IMR-90 (cell line): ENCODE results near the gene BMP7. TPM values are rescaled to one million over a fixed set of nuclear protein-coding genes. Genes with fewer than 3 reads are reported as not detected.

ENCODE experiments used
- ATAC-seq: fragments of 200-7000 bp; cut with Tn5 transposase; 2 replicates; pipeline ENCODE4 v1.9.1; 2020; ENCODE audit warnings: low read depth, mild to moderate bottlenecking, moderate library complexity
- BruUV-seq: library from RNA; stranded (reverse); fragments of 400-500 nt; replicated peaks from 2 replicates; lab custom pipeline; 2021; lab: Mats Ljungman, UMichigan
- CTCF ChIA-PET: fragments of 300-600 bp; formaldehyde crosslinking; extraction: SDS; loops from one replicate; lab custom pipeline; 2021; ENCODE audit warnings: antibody characterized with exemption; lab: Yijun Ruan, JAX
- POLR2A ChIA-PET: fragments of 300-600 bp; sonication (Branson Sonifier 250); formaldehyde crosslinking; loops from one replicate; lab custom pipeline; 2022; ENCODE audit warnings: antibody characterized with exemption; ENCODE audit not compliant: unreplicated experiment; lab: Charles Lee
- DNase-seq: peaks from one replicate; pipeline ENCODE4 v3.0.0; 2013
- H2AFZ ChIP-seq: replicated peaks from 2 replicates; pipeline ENCODE3; 2013; ENCODE audit warnings: low read length, mild to moderate bottlenecking; ENCODE audit not compliant: poor library complexity
- H2AK5ac ChIP-seq: 2 replicates; pipeline ENCODE4 v1.6.1; 2013; ENCODE audit warnings: low read depth, low read length, inconsistent platforms
- H2AK9ac ChIP-seq: replicated peaks from 2 replicates; pipeline ENCODE3; 2013; ENCODE audit warnings: mild to moderate bottlenecking, low read depth, low read length, moderate library complexity; ENCODE audit not compliant: poor library complexity
- H2BK120ac ChIP-seq: 2 replicates; pipeline ENCODE4 v1.6.1; 2013; ENCODE audit warnings: low read depth, low read length, inconsistent platforms
- H2BK15ac ChIP-seq: 3 replicates; pipeline ENCODE4 v1.6.1; 2013; ENCODE audit warnings: low read depth, low read length, inconsistent platforms
- H2BK20ac ChIP-seq: 2 replicates; pipeline ENCODE4 v1.6.1; 2013; ENCODE audit warnings: low read depth, mild to moderate bottlenecking, inconsistent platforms, low read length, moderate library complexity
- H2BK5ac ChIP-seq: 2 replicates; pipeline ENCODE4 v1.6.1; 2013; ENCODE audit warnings: mild to moderate bottlenecking, low read depth, low read length, inconsistent platforms; ENCODE audit not compliant: poor library complexity, severe bottlenecking
- H3K14ac ChIP-seq: replicated peaks from 2 replicates; pipeline ENCODE4 v1.6.1; 2013; ENCODE audit warnings: low read depth, low read length, inconsistent platforms
- H3K18ac ChIP-seq: 2 replicates; pipeline ENCODE4 v1.6.1; 2013; ENCODE audit warnings: low read depth, low read length, control low read depth
- H3K23ac ChIP-seq: 2 replicates; pipeline ENCODE4 v1.6.1; 2013; ENCODE audit warnings: low read depth, low read length, inconsistent platforms
- H3K27ac ChIP-seq: 2 replicates; pipeline ENCODE4 v1.5.1; 2013; ENCODE audit warnings: mild to moderate bottlenecking, control low read depth, low read length; ENCODE audit not compliant: insufficient read depth
- H3K27me3 ChIP-seq: 2 replicates; pipeline ENCODE4 v1.6.1; 2013; ENCODE audit warnings: low read length; ENCODE audit not compliant: control insufficient read depth, insufficient read depth
- H3K36me3 ChIP-seq: 2 replicates; pipeline ENCODE4 v1.6.1; 2013; ENCODE audit warnings: low read length, mixed read lengths; ENCODE audit not compliant: control insufficient read depth, insufficient read depth
- H3K4ac ChIP-seq: 2 replicates; pipeline ENCODE4 v1.6.1; 2013; ENCODE audit warnings: low read depth, low read length, inconsistent platforms
- H3K4me1 ChIP-seq: 2 replicates; pipeline ENCODE4 v1.6.1; 2013; ENCODE audit warnings: low read length, mixed read lengths; ENCODE audit not compliant: control insufficient read depth, insufficient read depth
- H3K4me2 ChIP-seq: 2 replicates; pipeline ENCODE4 v1.6.1; 2013; ENCODE audit warnings: low read depth, mild to moderate bottlenecking, control low read depth, low read length, moderate library complexity
- H3K4me3 ChIP-seq: 2 replicates; pipeline ENCODE4 v1.5.1; 2013; ENCODE audit warnings: low read depth, mild to moderate bottlenecking, control low read depth, low read length, moderate library complexity; ENCODE audit not compliant: insufficient read depth
- H3K56ac ChIP-seq: 2 replicates; pipeline ENCODE4 v1.6.1; 2013; ENCODE audit warnings: low read length, inconsistent platforms; ENCODE audit not compliant: insufficient read depth; ENCODE audit errors: extremely low read depth
- H3K79me1 ChIP-seq, 2 experiments: 2 replicates each; pipeline ENCODE4 v1.6.1; 2013; ENCODE audit warnings: low read length in 2 of 2, inconsistent platforms in 1 of 2, low read depth in 1 of 2
- H3K9ac ChIP-seq: 2 replicates; pipeline ENCODE4 v1.6.1; 2013; ENCODE audit warnings: low read depth, low read length, control low read depth
- H3K9me1 ChIP-seq: 2 replicates; pipeline ENCODE4 v1.6.1; 2013; ENCODE audit warnings: low read length, inconsistent platforms; ENCODE audit not compliant: insufficient read depth
- H3K9me3 ChIP-seq: 2 replicates; pipeline ENCODE4 v1.6.1; 2013; ENCODE audit warnings: low read length; ENCODE audit not compliant: control insufficient read depth, insufficient read depth
- H4K20me1 ChIP-seq: 2 replicates; pipeline ENCODE4 v1.6.1; 2013; ENCODE audit warnings: low read length, inconsistent platforms; ENCODE audit not compliant: insufficient read depth
- H4K5ac ChIP-seq: 2 replicates; pipeline ENCODE4 v1.6.1; 2013; ENCODE audit warnings: mild to moderate bottlenecking, low read depth, low read length, control low read depth
- H4K8ac ChIP-seq, 2 experiments: 2 replicates each; pipeline ENCODE4 v1.6.1; 2013; ENCODE audit warnings: low read depth in 2 of 2, low read length in 2 of 2, control low read depth in 1 of 2, inconsistent platforms in 1 of 2
- H4K91ac ChIP-seq: 2 replicates; pipeline ENCODE4 v1.6.1; 2013; ENCODE audit warnings: low read depth, low read length, inconsistent platforms; ENCODE audit not compliant: insufficient read depth
- BHLHE40 ChIP-seq: fragments of 150-350 bp; IDR thresholded peaks from 2 replicates; pipeline ENCODE4 v1.6.1; 2016; ENCODE audit warnings: mild to moderate bottlenecking, low read depth, low read length
- ELK1 ChIP-seq: fragments of 150-350 bp; IDR thresholded peaks from 2 replicates; pipeline ENCODE4 v1.6.1; 2016; ENCODE audit warnings: low read depth, mild to moderate bottlenecking, low read length, moderate library complexity, borderline replicate concordance
- MAFK ChIP-seq: IDR thresholded peaks from 2 replicates; pipeline ENCODE4 v1.6.1; 2012; ENCODE audit warnings: low read depth, low read length, improper control_type of control experiment
- MXI1 ChIP-seq: IDR thresholded peaks from 2 replicates; pipeline ENCODE4 v1.6.1; 2012; ENCODE audit warnings: low read depth, mild to moderate bottlenecking, low read length, moderate library complexity, borderline replicate concordance
- NFE2L2 ChIP-seq: fragments of 150-350 bp; IDR thresholded peaks from 2 replicates; pipeline ENCODE4 v1.6.1; 2016; ENCODE audit warnings: low read depth, mild to moderate bottlenecking, low read length
- RFX5 ChIP-seq: IDR thresholded peaks from 2 replicates; pipeline ENCODE4 v1.8.0; 2012; ENCODE audit warnings: low read depth, mild to moderate bottlenecking, low read length, moderate library complexity
- SMC3 ChIP-seq: fragments of 150-350 bp; IDR thresholded peaks from 2 replicates; pipeline ENCODE4 v1.6.1; 2016; ENCODE audit warnings: low read depth, mild to moderate bottlenecking, antibody characterized with exemption, low read length, moderate library complexity
- WGBS, 2 experiments: methylation state at CpG; one replicate each; pipeline versions ENCODE4 v1.1.5 to v1.1.7; 2013; ENCODE audit warnings: missing lambda C conversion rate in 2 of 2; ENCODE audit not compliant: insufficient read length in 1 of 2; ENCODE audit errors: extremely low coverage in 2 of 2; 5-methylcytosine and 5-hydroxymethylcytosine counted together
- dilution Hi-C: fragments of 300-500 bp; cut with HindIII; formaldehyde crosslinking; loops from one replicate; pipeline ENCODE4 v1.14.3; 2018; ENCODE audit warnings: low sequenced_read_pairs; ENCODE audit not compliant: unreplicated experiment
- in situ Hi-C: fragments of 300-500 bp; cut with MboI; formaldehyde crosslinking; loops from 3 replicates; pipeline ENCODE4 v1.14.3; 2019; ENCODE audit warnings: low sequenced_read_pairs, inconsistent platforms, mixed read lengths
- intact Hi-C: fragments of 100-400 bp; cut with micrococcal nuclease; formaldehyde crosslinking; loops from 2 replicates; pipeline ENCODE4 v1.10.0; 2022
- polyA plus RNA-seq, 3 experiments: library from polyadenylated mRNA; depleted of rRNA; stranded (reverse); fragments of >200 nt; gene quantifications; 2 replicates each; pipeline ENCODE4 v1.2.3, GENCODE V29; 2012; ENCODE audit warnings: low replicate concordance in 1 of 3
- total RNA-seq: library from RNA; depleted of rRNA; stranded (reverse); fragments of >200 nt; gene quantifications from 2 replicates; pipeline ENCODE4 v1.2.3, GENCODE V29; 2012

BMP7 gene
- total and polyA plus RNA-seq, 2 of the 4 experiments (the other 2 are of a cell fraction) = not detected

GRCh38 chr20:57310821-57311514 lies 44.5 kb upstream of the BMP7 start:
- intact Hi-C loops (no loop called here), dilution Hi-C loops (no loop called here), in situ Hi-C loops (no loop called here)
- Histone ChIP-seq H2BK20ac (no peak overlapping the region), H2AK9ac (no peak overlapping the region), H4K91ac (no peak overlapping the region), H4K8ac (no peak overlapping the region), H3K18ac (no peak overlapping the region), H3K56ac (no peak overlapping the region), H3K9ac (no peak overlapping the region), H3K36me3 (no peaks in the 10 kb centered on the region), H2BK15ac (no peak overlapping the region), H3K4ac (no peak overlapping the region), H2BK5ac (no peak overlapping the region), H3K9me1 (no peaks in the 10 kb centered on the region), H3K4me1 (no peaks in the 10 kb centered on the region), H2AK5ac (no peak overlapping the region), H3K4me2 (no peak overlapping the region), H3K14ac (no peak overlapping the region), H4K5ac (no peak overlapping the region), H4K20me1 (no peaks in the 10 kb centered on the region), H3K4me3 (no peak overlapping the region), H3K27ac (no peak overlapping the region), H3K23ac (no peak overlapping the region), H3K79me1 (no peaks in the 10 kb centered on the region), H3K27me3 (peaks cover 2% of the 10 kb centered on the region; the same call in 1 of the 2 replicates), H3K9me3 (no peaks in the 10 kb centered on the region), H2BK120ac (no peak overlapping the region), H2AFZ (no peak overlapping the region)
- TF ChIP-seq SMC3 (no peak), MAFK (no peak), MXI1 (no peak), ELK1 (no peak), RFX5 (no peak), NFE2L2 (no peak), BHLHE40 (no peak)
- CTCF ChIA-PET = no interaction called here
- no CpG with 5 or more reads among the region's 11 CpGs for WGBS, 2 experiments
- BruUV-seq = no TSS peak
- DNase-seq (no peak), ATAC-seq (no peak)
- POLR2A ChIA-PET = no interaction called here
